ENCODE data around the gene CIZ1. TPM values are rescaled to one million over a fixed set of nuclear protein-coding genes. Genes with fewer than 3 reads are reported as not detected.
"Not testable (repeated sequence)": the region's sequence is repeated elsewhere in the genome, so short reads cannot be mapped to it uniquely, and the experiment has no call there.

The CIZ1 gene
- total and polyA plus RNA-seq, 4 donors = 36.6 to 83.7 (median 50.5) TPM

- Histone ChIP-seq H3K9ac (ENCODE audit: insufficient read depth in 1 of 2, low read length in 2 of 2) (no peak overlapping the region), H3K27me3 (ENCODE audit: control insufficient read depth in 3 of 3, insufficient read depth in 3 of 3, low read length in 2 of 3) (no peaks in the 10 kb centered on the region), H3K4me3 (no peak overlapping the region), H3K4me1 (ENCODE audit: control insufficient read depth in 5 of 5, insufficient read depth in 5 of 5, low read length in 5 of 5) (no peaks in the 10 kb centered on the region), H3K9me3 (ENCODE audit: control insufficient read depth in 4 of 4, insufficient read depth in 3 of 4, low read length in 3 of 4) (no peaks in the 10 kb centered on the region), H3K36me3 (ENCODE audit: control insufficient read depth in 4 of 4, insufficient read depth in 4 of 4, low read length in 4 of 4) (peaks cover 0 to 2% (median under 1%) of the 10 kb centered on the region in 4 donors), H3K27ac (ENCODE audit: low read depth in 1 of 2, low read length in 1 of 2) (no peak overlapping the region)
- ATAC-seq (ENCODE audit: insufficient read depth, low FRiP score) (no peak), DNase-seq (no peak)
- TF ChIP-seq, protein P1, sequence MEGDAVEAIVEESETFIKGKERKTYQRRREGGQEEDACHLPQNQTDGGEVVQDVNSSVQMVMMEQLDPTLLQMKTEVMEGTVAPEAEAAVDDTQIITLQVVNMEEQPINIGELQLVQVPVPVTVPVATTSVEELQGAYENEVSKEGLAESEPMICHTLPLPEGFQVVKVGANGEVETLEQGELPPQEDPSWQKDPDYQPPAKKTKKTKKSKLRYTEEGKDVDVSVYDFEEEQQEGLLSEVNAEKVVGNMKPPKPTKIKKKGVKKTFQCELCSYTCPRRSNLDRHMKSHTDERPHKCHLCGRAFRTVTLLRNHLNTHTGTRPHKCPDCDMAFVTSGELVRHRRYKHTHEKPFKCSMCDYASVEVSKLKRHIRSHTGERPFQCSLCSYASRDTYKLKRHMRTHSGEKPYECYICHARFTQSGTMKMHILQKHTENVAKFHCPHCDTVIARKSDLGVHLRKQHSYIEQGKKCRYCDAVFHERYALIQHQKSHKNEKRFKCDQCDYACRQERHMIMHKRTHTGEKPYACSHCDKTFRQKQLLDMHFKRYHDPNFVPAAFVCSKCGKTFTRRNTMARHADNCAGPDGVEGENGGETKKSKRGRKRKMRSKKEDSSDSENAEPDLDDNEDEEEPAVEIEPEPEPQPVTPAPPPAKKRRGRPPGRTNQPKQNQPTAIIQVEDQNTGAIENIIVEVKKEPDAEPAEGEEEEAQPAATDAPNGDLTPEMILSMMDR (IDR thresholded peaks at IDR 0.05; ENCODE audit: control extremely low read depth, extremely low read depth) = no peak
- 79 to 81% methylated on average over 16 of the region's 16 CpGs for WGBS, 2 donors
Measured at GRCh38 chr9:128231638-128232527, 40.5 kb upstream of the CIZ1 start.

GRCh38 chr9:128230897-128231296 is 39.5 kb upstream of the CIZ1 start:
- not testable (repeated sequence) for H3K36me3 ChIP-seq (ENCODE audit: control insufficient read depth in 4 of 4, insufficient read depth in 4 of 4, low read length in 4 of 4); H3K9me3 ChIP-seq (ENCODE audit: control insufficient read depth in 4 of 4, insufficient read depth in 3 of 4, low read length in 3 of 4); H3K4me3 ChIP-seq; DNase-seq; H3K27me3 ChIP-seq (ENCODE audit: control insufficient read depth in 3 of 3, insufficient read depth in 3 of 3, low read length in 2 of 3); H3K4me1 ChIP-seq (ENCODE audit: control insufficient read depth in 5 of 5, insufficient read depth in 5 of 5, low read length in 5 of 5); H3K27ac ChIP-seq (ENCODE audit: low read depth in 1 of 2, low read length in 1 of 2); H3K9ac ChIP-seq (ENCODE audit: insufficient read depth in 1 of 2, low read length in 2 of 2); ATAC-seq (ENCODE audit: insufficient read depth, low FRiP score)
- 85 to 94% methylated on average over 7 of the region's 7 CpGs for WGBS, 2 donors

DNA sequence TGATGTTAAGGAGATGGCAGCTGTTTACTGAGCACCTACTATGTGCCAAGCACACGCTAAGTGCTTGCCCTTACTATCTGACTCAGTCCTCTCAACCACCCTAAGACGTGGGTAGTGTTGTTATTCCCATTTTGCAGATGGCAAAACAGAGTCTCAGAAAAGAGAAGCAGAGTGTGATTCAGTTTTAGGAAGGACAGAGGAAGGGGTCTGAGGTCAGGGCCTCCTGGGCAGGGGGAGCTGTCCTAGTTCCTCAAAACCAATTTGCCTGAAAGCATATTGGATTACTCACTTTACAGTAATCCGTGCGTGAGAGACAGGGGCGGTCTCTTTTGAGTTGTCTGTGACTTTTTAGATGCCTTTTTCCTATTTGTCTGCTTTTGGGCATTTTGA is 35.0 kb upstream of the CIZ1 start:
- no peak for ATAC-seq (ENCODE audit: insufficient read depth, low FRiP score)

GRCh38 chr9:128225770-128226411 is 34.5 kb upstream of the CIZ1 start:
- Histone ChIP-seq H3K27me3 (ENCODE audit: control insufficient read depth in 3 of 3, insufficient read depth in 3 of 3, low read length in 2 of 3) (no peaks in the 10 kb centered on the region), H3K27ac (ENCODE audit: low read depth in 1 of 2, low read length in 1 of 2) (no peak overlapping the region), H3K4me3 (no peak overlapping the region), H3K9me3 (ENCODE audit: control insufficient read depth in 4 of 4, insufficient read depth in 3 of 4, low read length in 3 of 4) (no peaks in the 10 kb centered on the region), H3K4me1 (ENCODE audit: control insufficient read depth in 5 of 5, insufficient read depth in 5 of 5, low read length in 5 of 5) (no peaks in the 10 kb centered on the region), H3K9ac (ENCODE audit: insufficient read depth in 1 of 2, low read length in 2 of 2) (no peak overlapping the region), H3K36me3 (ENCODE audit: control insufficient read depth in 4 of 4, insufficient read depth in 4 of 4, low read length in 4 of 4) (peaks cover 0 to 7% (median 0%) of the 10 kb centered on the region in 4 donors)
- no peak for ATAC-seq (ENCODE audit: insufficient read depth, low FRiP score)
- DNase-seq = no peak
- TF ChIP-seq, protein P1 (IDR thresholded peaks at IDR 0.05; ENCODE audit: control extremely low read depth, extremely low read depth) = no peak
- WGBS, 2 donors = 75 to 91% methylated on average over 16 to 19 of the region's 19 CpGs

More for the DNA sequence above, 35.0 kb upstream of the CIZ1 start:
- H3K27ac ChIP-seq (ENCODE audit: low read depth in 1 of 2, low read length in 1 of 2) = no peak overlapping the region
- peaks cover 0 to 5% (median 0%) of the 10 kb centered on the region in 4 donors for H3K36me3 ChIP-seq (ENCODE audit: control insufficient read depth in 4 of 4, insufficient read depth in 4 of 4, low read length in 4 of 4)
- H3K4me3 ChIP-seq = no peak overlapping the region
- H3K4me1 ChIP-seq (ENCODE audit: control insufficient read depth in 5 of 5, insufficient read depth in 5 of 5, low read length in 5 of 5) = no peaks in the 10 kb centered on the region
- WGBS, 2 donors = 71 to 72% methylated on average over 5 of the region's 5 CpGs
- H3K9ac ChIP-seq (ENCODE audit: insufficient read depth in 1 of 2, low read length in 2 of 2) = no peak overlapping the region
- no peaks in the 10 kb centered on the region for H3K9me3 ChIP-seq (ENCODE audit: control insufficient read depth in 4 of 4, insufficient read depth in 3 of 4, low read length in 3 of 4)
- H3K27me3 ChIP-seq (ENCODE audit: control insufficient read depth in 3 of 3, insufficient read depth in 3 of 3, low read length in 2 of 3) = no peaks in the 10 kb centered on the region
- TF ChIP-seq, protein P1 (IDR thresholded peaks at IDR 0.05; ENCODE audit: control extremely low read depth, extremely low read depth) = no peak
- DNase-seq = no peak

Data from lung (tissue), 12 donors.